ENCODE data around the gene WNT11.
A peak's percentile ranks its signal among the peaks of the same experiment; 100 is the strongest.

The WNT11 gene

DNA sequence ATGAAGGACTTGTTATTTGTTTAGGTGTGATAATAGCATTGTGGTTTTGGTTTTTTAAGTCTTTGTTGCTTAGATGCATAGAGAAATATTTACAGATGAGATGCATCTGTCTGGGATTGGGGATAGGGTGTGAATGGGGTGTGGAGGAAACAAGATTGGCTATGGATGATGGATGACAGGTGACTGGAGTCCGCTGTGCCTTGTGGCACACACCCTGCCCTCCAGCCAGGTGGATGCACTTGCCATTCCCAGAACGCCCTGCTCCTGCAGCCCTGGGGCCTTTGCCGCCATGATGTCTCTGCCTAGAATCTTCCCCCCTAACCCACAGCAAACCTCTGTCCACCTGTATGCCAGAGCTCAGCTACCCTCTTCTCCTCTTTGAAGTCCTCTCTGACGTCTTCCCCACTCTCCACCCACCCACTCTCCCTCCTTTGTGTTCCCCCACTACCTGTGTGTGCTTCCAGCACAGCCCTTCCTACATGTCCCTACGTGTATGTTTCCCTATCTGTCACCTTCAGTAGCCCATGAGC lies 54.7 kb downstream of the WNT11 start:
- H3K9ac ChIP-seq (ENCODE audit: low read length in 2 of 2): no peak overlapping the region
- H3K36me3 ChIP-seq (ENCODE audit: control insufficient read depth in 2 of 2, insufficient read depth in 2 of 2, low read length in 2 of 2): no peaks in the 10 kb centered on the region
- no peak overlapping the region for H3K27ac ChIP-seq (ENCODE audit: low read length)
- H3K9me3 ChIP-seq (ENCODE audit: control insufficient read depth in 2 of 2, low read length in 2 of 2): no peaks in the 10 kb centered on the region
- peak overlapping the region in 1 of 2 donors; percentile 66 for H3K4me3 ChIP-seq (ENCODE audit: low read length in 2 of 2)
- H3K4me1 ChIP-seq (ENCODE audit: control insufficient read depth, insufficient read depth, low read length): peaks cover 7% of the 10 kb centered on the region
- no peaks in the 10 kb centered on the region for H3K27me3 ChIP-seq (ENCODE audit: control insufficient read depth in 1 of 2, insufficient read depth in 2 of 2, low read length in 2 of 2)

DNA sequence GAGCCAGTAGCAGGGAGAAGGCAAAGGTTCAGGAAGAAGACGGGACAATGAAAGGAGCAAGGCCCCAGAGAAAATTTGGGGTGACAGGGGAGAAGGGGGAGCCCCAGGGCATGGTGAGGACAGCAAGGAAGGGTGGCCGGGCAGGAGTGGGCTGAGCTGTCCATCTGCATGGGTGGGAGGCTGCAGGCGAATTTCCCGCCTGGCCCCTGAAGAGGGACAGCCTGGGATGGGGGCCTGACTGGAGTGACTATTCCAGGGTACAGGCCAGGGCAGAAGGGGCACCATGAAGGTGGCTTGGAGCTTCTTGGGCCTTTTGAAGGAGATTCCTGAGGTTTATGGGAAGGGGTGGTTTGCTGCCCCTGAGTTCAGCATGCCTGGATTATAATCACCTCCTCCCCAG lies 56.2 kb downstream of the WNT11 start:
- Histone ChIP-seq H3K9ac (ENCODE audit: low read length in 2 of 2) (no peak overlapping the region), H3K9me3 (ENCODE audit: control insufficient read depth in 2 of 2, low read length in 2 of 2) (no peaks in the 10 kb centered on the region), H3K4me1 (ENCODE audit: control insufficient read depth, insufficient read depth, low read length) (peaks cover 7% of the 10 kb centered on the region), H3K27ac (ENCODE audit: low read length) (no peak overlapping the region), H3K36me3 (ENCODE audit: control insufficient read depth in 2 of 2, insufficient read depth in 2 of 2, low read length in 2 of 2) (no peaks in the 10 kb centered on the region), H3K27me3 (ENCODE audit: control insufficient read depth in 1 of 2, insufficient read depth in 2 of 2, low read length in 2 of 2) (no peaks in the 10 kb centered on the region), H3K4me3 (ENCODE audit: low read length in 2 of 2) (no peak overlapping the region)

DNA sequence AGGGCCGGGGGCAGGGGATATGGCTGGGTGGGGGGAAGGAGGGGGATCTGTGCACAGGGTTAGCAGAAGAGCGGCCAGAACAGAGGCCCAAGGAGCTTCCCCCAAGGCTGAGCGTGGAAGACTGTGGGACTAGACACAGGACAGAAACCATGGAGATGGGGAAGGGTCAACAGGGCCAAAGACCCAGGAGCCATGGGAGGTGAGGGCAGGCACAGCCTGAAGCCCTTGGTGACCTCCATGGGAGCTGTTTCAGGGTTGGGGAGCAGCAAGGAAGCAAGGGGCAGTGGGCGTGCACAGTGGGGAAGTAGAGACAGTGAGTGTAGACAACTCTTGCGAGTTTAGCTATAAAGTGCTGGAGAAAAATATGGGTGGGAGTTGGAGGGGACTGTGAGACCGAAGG lies 56.6 kb downstream of the WNT11 start:
- peaks cover 7% of the 10 kb centered on the region for H3K4me1 ChIP-seq (ENCODE audit: control insufficient read depth, insufficient read depth, low read length)
- H3K27ac ChIP-seq (ENCODE audit: low read length): no peak overlapping the region

DNA sequence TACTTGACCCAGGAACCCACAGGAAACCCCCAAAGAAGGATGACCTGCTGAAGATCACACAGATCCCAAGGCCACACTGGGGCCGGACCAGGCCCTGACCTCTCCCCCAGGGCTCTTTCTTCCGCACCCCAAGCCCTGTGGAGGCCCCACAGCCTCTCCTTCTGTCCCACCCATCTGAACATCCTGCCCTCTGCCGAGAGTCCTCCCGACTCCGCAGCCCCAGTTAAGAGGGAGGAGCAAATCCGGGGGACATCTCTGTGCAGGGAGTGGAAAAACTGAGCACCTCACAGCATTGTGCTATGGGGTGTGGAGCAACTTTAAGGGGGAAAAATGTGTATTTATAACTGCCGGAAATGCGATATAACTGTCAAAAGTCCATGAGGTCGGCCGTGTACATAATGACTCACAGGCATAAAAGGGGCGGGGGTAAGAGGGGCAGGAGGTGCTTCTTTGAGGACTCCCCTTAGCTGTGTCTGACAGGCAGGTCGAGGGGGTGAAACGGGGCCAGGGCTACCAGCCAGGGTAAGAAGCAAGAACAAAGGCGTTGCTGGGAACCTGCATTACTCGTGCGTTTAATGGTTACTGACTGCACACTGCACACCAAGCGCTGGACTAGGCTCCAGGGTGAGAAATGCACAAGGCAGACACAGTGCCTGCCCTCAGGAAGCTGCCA lies 57.2 kb downstream of the WNT11 start:
- Histone ChIP-seq H3K27ac (ENCODE audit: low read length) (no peak overlapping the region), H3K4me1 (ENCODE audit: control insufficient read depth, insufficient read depth, low read length) (peaks cover 7% of the 10 kb centered on the region), H3K4me3 (ENCODE audit: low read length in 2 of 2) (no peak overlapping the region), H3K9me3 (ENCODE audit: control insufficient read depth in 2 of 2, low read length in 2 of 2) (no peaks in the 10 kb centered on the region), H3K9ac (ENCODE audit: low read length in 2 of 2) (no peak overlapping the region), H3K36me3 (ENCODE audit: control insufficient read depth in 2 of 2, insufficient read depth in 2 of 2, low read length in 2 of 2) (no peaks in the 10 kb centered on the region), H3K27me3 (ENCODE audit: control insufficient read depth in 1 of 2, insufficient read depth in 2 of 2, low read length in 2 of 2) (no peaks in the 10 kb centered on the region)

More for the DNA sequence above, 56.6 kb downstream of the WNT11 start:
- H3K4me3 ChIP-seq (ENCODE audit: low read length in 2 of 2): no peak overlapping the region
- H3K36me3 ChIP-seq (ENCODE audit: control insufficient read depth in 2 of 2, insufficient read depth in 2 of 2, low read length in 2 of 2): no peaks in the 10 kb centered on the region
- no peaks in the 10 kb centered on the region for H3K27me3 ChIP-seq (ENCODE audit: control insufficient read depth in 1 of 2, insufficient read depth in 2 of 2, low read length in 2 of 2)
- no peaks in the 10 kb centered on the region for H3K9me3 ChIP-seq (ENCODE audit: control insufficient read depth in 2 of 2, low read length in 2 of 2)
- H3K9ac ChIP-seq (ENCODE audit: low read length in 2 of 2): no peak overlapping the region

DNA sequence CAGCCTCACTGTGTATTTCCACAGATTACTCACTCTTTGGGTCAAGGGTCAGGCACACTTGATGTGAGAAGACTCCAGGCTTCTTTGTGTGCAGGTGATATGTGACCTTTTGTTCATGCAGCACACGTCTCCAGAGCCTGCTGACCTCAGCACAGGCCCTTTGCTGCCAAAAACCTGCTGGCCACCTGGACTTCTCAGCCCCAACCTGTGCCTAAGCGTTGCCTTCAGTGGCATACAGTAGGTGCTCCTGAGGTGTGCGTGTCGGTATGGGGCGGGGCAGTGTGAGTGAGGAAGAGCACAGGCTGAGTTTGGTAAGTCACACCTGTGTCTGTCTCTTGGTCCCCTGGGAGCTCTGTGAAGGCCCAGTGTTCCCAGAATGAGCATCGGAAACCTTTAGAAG lies 58.1 kb downstream of the WNT11 start:
- Histone ChIP-seq H3K9ac (ENCODE audit: low read length in 2 of 2) (no peak overlapping the region), H3K27me3 (ENCODE audit: control insufficient read depth in 1 of 2, insufficient read depth in 2 of 2, low read length in 2 of 2) (no peaks in the 10 kb centered on the region), H3K9me3 (ENCODE audit: control insufficient read depth in 2 of 2, low read length in 2 of 2) (no peaks in the 10 kb centered on the region), H3K4me1 (ENCODE audit: control insufficient read depth, insufficient read depth, low read length) (peaks cover 7% of the 10 kb centered on the region), H3K36me3 (ENCODE audit: control insufficient read depth in 2 of 2, insufficient read depth in 2 of 2, low read length in 2 of 2) (peaks cover 0 to 2% of the 10 kb centered on the region in 2 donors), H3K27ac (ENCODE audit: low read length) (no peak overlapping the region), H3K4me3 (ENCODE audit: low read length in 2 of 2) (no peak overlapping the region)

DNA sequence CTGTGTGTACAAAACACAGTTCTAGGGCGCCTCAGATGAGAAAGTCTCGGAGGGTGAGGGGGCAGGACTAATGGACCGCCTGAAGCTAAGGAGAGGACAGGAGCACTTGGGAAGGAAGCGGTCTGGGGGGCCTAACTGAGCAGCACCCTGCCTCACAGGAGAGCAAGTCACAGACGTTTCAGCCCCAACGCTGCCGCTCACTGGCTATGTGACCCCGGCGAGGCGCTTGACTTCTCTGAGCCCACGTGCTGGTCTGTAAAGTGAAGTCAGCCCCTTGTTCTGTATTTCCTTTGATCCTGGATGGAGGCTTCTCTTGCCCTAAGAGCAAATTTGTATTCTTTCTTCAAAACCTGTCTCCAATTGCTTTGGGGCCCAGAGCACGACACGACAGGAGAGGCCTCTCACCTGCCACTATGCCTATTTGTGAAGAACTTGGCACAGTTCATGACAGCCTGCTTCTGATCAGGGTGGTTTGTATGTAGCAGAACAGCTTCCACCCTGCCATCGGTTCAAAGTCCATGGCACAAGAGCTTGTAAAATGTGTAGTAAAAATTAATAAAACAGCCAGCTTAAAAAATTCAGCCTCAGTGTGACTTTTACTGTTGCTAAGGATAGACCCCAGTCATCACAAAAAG lies 59.1 kb downstream of the WNT11 start:
- Histone ChIP-seq H3K9ac (ENCODE audit: low read length in 2 of 2) (no peak overlapping the region), H3K36me3 (ENCODE audit: control insufficient read depth in 2 of 2, insufficient read depth in 2 of 2, low read length in 2 of 2) (peaks cover 0 to 8% of the 10 kb centered on the region in 2 donors), H3K9me3 (ENCODE audit: control insufficient read depth in 2 of 2, low read length in 2 of 2) (no peaks in the 10 kb centered on the region), H3K4me3 (ENCODE audit: low read length in 2 of 2) (no peak overlapping the region), H3K27me3 (ENCODE audit: control insufficient read depth in 1 of 2, insufficient read depth in 2 of 2, low read length in 2 of 2) (no peaks in the 10 kb centered on the region), H3K27ac (ENCODE audit: low read length) (no peak overlapping the region), H3K4me1 (ENCODE audit: control insufficient read depth, insufficient read depth, low read length) (peaks cover 3% of the 10 kb centered on the region)

DNA sequence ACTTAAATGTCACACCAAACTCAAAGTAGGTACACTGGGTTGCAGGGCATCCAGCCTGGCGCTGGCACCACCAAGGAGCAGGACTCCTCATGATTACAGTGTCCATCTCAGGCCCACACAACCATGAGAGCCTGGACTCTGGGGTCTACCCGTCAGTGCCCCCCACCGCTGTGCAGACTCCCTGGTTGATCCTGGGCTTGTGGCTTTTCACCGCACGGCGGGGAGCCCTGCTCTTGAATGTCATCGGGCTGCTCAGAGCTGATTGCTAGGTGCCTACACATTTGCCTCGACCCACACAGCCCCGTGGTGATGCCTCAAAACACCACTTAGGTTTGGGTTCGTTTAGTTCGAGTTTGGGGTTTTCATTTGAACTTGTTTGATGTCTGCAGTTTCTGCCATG lies 63.0 kb downstream of the WNT11 start:
- H3K4me3 ChIP-seq (ENCODE audit: low read length in 2 of 2): no peak overlapping the region
- no peak overlapping the region for H3K9ac ChIP-seq (ENCODE audit: low read length in 2 of 2)
- H3K36me3 ChIP-seq (ENCODE audit: control insufficient read depth in 2 of 2, insufficient read depth in 2 of 2, low read length in 2 of 2): peaks cover 9 to 15% of the 10 kb centered on the region in 2 donors
- no peaks in the 10 kb centered on the region for H3K9me3 ChIP-seq (ENCODE audit: control insufficient read depth in 2 of 2, low read length in 2 of 2)
- no peaks in the 10 kb centered on the region for H3K27me3 ChIP-seq (ENCODE audit: control insufficient read depth in 1 of 2, insufficient read depth in 2 of 2, low read length in 2 of 2)
- H3K4me1 ChIP-seq (ENCODE audit: control insufficient read depth, insufficient read depth, low read length): no peaks in the 10 kb centered on the region
- no peak overlapping the region for H3K27ac ChIP-seq (ENCODE audit: low read length)

DNA sequence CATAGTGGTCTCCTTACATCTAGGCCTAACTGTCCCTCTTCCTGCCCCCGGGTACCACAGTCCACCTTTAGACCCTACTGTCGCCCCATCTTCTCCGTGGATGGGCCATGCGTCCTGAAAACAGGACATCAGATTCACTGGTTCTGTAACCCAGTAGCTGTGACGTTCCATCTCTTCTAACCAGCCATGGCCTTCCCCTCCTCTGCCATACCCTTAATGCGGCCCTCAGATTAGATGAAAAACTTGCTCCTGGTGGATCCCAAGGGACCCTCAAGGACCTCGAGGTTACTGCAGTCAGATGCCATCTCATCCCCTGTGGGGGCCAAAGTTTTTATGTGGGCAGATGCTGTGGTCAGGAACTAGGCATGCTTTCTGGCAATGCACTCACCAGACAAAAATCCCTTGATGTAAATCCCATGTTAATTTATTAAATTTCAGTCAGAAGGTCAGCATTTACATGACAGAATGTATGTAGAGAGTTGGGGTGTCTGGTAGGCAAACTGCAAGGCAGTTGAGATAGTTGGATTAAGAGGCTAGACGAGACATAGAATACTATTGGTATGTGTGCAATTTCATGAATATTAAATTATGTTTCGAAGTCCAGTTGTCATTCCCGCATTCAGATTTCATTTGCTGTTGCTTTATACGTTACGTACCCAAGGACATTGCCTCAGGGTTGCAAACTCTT lies 64.3 kb downstream of the WNT11 start:
- H3K36me3 ChIP-seq (ENCODE audit: control insufficient read depth in 2 of 2, insufficient read depth in 2 of 2, low read length in 2 of 2): peaks cover 9 to 16% of the 10 kb centered on the region in 2 donors
- no peaks in the 10 kb centered on the region for H3K4me1 ChIP-seq (ENCODE audit: control insufficient read depth, insufficient read depth, low read length)
- no peak overlapping the region for H3K4me3 ChIP-seq (ENCODE audit: low read length in 2 of 2)
- no peaks in the 10 kb centered on the region for H3K9me3 ChIP-seq (ENCODE audit: control insufficient read depth in 2 of 2, low read length in 2 of 2)
- H3K9ac ChIP-seq (ENCODE audit: low read length in 2 of 2): no peak overlapping the region
- no peaks in the 10 kb centered on the region for H3K27me3 ChIP-seq (ENCODE audit: control insufficient read depth in 1 of 2, insufficient read depth in 2 of 2, low read length in 2 of 2)
- no peak overlapping the region for H3K27ac ChIP-seq (ENCODE audit: low read length)

DNA sequence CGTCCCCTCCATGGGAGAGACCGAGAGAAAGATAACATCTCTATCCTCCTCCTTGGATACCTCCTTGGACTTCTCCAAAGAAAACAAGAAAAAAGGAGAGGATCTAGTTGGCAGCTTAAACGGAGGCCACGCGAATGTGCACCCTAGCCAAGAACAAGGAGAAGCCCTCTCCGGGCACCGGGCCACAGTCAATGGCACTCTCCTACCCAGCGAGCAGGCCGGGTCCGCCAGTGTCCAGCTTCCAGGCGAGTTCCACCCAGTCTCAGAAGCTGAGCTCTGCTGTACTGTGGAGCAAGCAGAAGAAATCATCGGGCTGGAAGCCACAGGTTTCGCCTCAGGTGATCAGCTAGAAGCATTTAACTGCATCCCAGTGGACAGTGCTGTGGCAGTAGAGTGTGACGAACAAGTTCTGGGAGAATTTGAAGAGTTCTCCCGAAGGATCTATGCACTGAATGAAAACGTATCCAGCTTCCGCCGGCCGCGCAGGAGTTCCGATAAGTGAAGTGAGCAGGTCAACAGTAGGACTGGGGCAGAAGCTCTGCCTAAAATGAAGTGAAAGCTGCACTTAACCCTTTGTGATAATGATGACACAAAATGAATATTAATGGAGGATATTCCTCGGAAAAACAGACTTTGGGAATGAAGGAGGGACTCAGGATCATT lies 65.3 kb downstream of the WNT11 start:
- no peaks in the 10 kb centered on the region for H3K9me3 ChIP-seq (ENCODE audit: control insufficient read depth in 2 of 2, low read length in 2 of 2)
- no peak overlapping the region for H3K9ac ChIP-seq (ENCODE audit: low read length in 2 of 2)
- H3K27ac ChIP-seq (ENCODE audit: low read length): no peak overlapping the region
- H3K36me3 ChIP-seq (ENCODE audit: control insufficient read depth in 2 of 2, insufficient read depth in 2 of 2, low read length in 2 of 2): peaks cover 9 to 16% of the 10 kb centered on the region in 2 donors
- H3K27me3 ChIP-seq (ENCODE audit: control insufficient read depth in 1 of 2, insufficient read depth in 2 of 2, low read length in 2 of 2): no peaks in the 10 kb centered on the region
- H3K4me3 ChIP-seq (ENCODE audit: low read length in 2 of 2): no peak overlapping the region
- no peaks in the 10 kb centered on the region for H3K4me1 ChIP-seq (ENCODE audit: control insufficient read depth, insufficient read depth, low read length)

DNA sequence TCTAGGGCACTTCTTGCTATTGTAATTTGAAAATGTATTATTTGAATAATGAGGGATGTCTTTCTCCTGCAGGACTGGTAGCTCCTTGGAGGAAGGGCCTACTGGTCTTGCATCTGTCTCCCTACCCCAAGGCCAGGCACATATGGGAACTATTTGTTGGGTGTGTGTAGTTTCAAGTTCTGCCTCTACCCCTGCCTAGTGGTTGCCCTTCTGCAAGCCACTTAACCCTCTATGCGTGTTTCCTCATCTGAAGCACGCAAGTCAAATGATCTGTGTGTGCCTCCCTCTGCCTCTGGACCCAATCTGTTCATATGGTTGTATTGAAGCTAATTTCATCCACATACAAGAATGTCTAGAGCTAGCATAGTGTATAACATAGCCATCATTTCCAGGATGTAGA lies 67.0 kb downstream of the WNT11 start:
- H3K36me3 ChIP-seq (ENCODE audit: control insufficient read depth in 2 of 2, insufficient read depth in 2 of 2, low read length in 2 of 2): peaks cover 9 to 20% of the 10 kb centered on the region in 2 donors
- H3K27ac ChIP-seq (ENCODE audit: low read length): no peak overlapping the region
- no peaks in the 10 kb centered on the region for H3K27me3 ChIP-seq (ENCODE audit: control insufficient read depth in 1 of 2, insufficient read depth in 2 of 2, low read length in 2 of 2)
- H3K4me3 ChIP-seq (ENCODE audit: low read length in 2 of 2): no peak overlapping the region
- no peaks in the 10 kb centered on the region for H3K4me1 ChIP-seq (ENCODE audit: control insufficient read depth, insufficient read depth, low read length)
- H3K9ac ChIP-seq (ENCODE audit: low read length in 2 of 2): no peak overlapping the region
- H3K9me3 ChIP-seq (ENCODE audit: control insufficient read depth in 2 of 2, low read length in 2 of 2): no peaks in the 10 kb centered on the region

Measured in stomach smooth muscle (tissue), 2 donors.